DND-41 (cell line): ENCODE data around the gene DENND2D.

Source experiments
- EZH2 ChIP-seq: IDR thresholded peaks from 3 replicates; pipeline ENCODE4 v1.6.1; 2012; ENCODE audit warnings: borderline replicate concordance, low read depth, mild to moderate bottlenecking, moderate library complexity, low read length, inconsistent platforms; ENCODE audit not compliant: severe bottlenecking
- TF ChIP-seq, protein P1 (sequence below): IDR thresholded peaks from 2 replicates; pipeline ENCODE4 v1.5.1; 2012; ENCODE audit warnings: borderline replicate concordance, low read length, moderate library complexity, mild to moderate bottlenecking; ENCODE audit not compliant: poor library complexity, severe bottlenecking; ENCODE audit errors: extremely low read depth

DNA sequence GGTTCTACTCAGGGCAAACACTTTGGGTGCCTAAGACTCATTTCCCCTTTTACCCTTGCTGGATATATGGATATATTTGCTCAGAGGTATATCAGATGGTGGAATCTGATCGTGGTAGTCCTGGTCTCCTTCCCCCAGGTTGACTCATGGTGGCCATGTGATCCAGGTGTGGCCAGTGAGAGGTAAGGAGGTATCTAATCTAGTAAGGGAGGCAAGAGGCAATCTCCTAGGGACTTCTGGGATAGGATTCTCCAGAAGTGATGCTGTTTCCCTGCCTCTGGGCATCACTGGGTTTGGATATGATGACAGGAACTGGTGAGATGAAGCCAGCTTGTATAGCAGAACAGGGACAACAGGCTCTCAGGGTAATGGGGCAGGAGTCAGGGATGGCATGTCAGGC, 8.5 kb upstream of the DENND2D start:
- TF ChIP-seq, protein P1, sequence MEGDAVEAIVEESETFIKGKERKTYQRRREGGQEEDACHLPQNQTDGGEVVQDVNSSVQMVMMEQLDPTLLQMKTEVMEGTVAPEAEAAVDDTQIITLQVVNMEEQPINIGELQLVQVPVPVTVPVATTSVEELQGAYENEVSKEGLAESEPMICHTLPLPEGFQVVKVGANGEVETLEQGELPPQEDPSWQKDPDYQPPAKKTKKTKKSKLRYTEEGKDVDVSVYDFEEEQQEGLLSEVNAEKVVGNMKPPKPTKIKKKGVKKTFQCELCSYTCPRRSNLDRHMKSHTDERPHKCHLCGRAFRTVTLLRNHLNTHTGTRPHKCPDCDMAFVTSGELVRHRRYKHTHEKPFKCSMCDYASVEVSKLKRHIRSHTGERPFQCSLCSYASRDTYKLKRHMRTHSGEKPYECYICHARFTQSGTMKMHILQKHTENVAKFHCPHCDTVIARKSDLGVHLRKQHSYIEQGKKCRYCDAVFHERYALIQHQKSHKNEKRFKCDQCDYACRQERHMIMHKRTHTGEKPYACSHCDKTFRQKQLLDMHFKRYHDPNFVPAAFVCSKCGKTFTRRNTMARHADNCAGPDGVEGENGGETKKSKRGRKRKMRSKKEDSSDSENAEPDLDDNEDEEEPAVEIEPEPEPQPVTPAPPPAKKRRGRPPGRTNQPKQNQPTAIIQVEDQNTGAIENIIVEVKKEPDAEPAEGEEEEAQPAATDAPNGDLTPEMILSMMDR: no peak
- no peak for TF ChIP-seq EZH2
